Neural cell (in vitro differentiated cells): Measurements from ENCODE around the gene SLC12A8.

ENCODE experiments used
- CTCF ChIP-seq: fragments of 450-650 bp; IDR thresholded peaks from 2 replicates; pipeline ENCODE4 v1.5.1; 2014; ENCODE audit warnings: antibody characterized with exemption, mild to moderate bottlenecking, moderate library complexity; ENCODE audit not compliant: poor library complexity, severe bottlenecking
- POLR2AphosphoS5 ChIP-seq: IDR thresholded peaks from 2 replicates; pipeline ENCODE4 v1.6.1; 2012

- no peak for TF ChIP-seq CTCF
- no peak for TF ChIP-seq POLR2AphosphoS5
These were observed 67.8 kb downstream of the SLC12A8 start for GRCh38 chr3:125144653-125145314.
